ENCODE measurements around the gene DACH1. TPM values are rescaled to one million over a fixed set of nuclear protein-coding genes. Genes with fewer than 3 reads are reported as not detected.
A peak's percentile ranks its signal among the peaks of the same experiment; 100 is the strongest.

Gene DACH1
- total and polyA plus RNA-seq, 12 donors: 1.2 to 5.2 (median 2.6) TPM

GRCh38 chr13:71681901-71682613, 184.9 kb downstream of the DACH1 start:
- intact Hi-C loops (cut with DNase I): loop anchor here in 1 of 10 donors (5.0 kb wide), 1 partner anchor 745 kb away; no protein-coding TSS in a partner anchor
- H3K4me3 ChIP-seq: no peak overlapping the region
- no peaks in the 10 kb centered on the region for H3K4me1 ChIP-seq
- WGBS, 2 donors: 91 to 92% methylated on average over 6 of the region's 6 CpGs
- no peak overlapping the region for H3K27ac ChIP-seq
- DNase-seq (no peak), ATAC-seq (no peak)
- H3K9me3 ChIP-seq: no peaks in the 10 kb centered on the region
- H3K27me3 ChIP-seq: no peaks in the 10 kb centered on the region
- H3K36me3 ChIP-seq: peaks cover 0 to 6% (median 0%) of the 10 kb centered on the region in 9 donors
- TF ChIP-seq CTCF (IDR thresholded peaks at IDR 0.05): no peak

- ATAC-seq (no peak), DNase-seq (no peak)
- Histone ChIP-seq H3K36me3 (peaks cover 0 to 6% (median 0%) of the 10 kb centered on the region in 9 donors), H3K9me3 (peaks cover 0 to 4% (median 0%) of the 10 kb centered on the region in 11 donors), H3K4me1 (no peaks in the 10 kb centered on the region), H3K4me3 (no peak overlapping the region), H3K27me3 (no peaks in the 10 kb centered on the region), H3K27ac (no peak overlapping the region)
- 83 to 91% methylated on average over 2 of the region's 2 CpGs for WGBS, 2 donors
- intact Hi-C loops (cut with DNase I): no loop called here
- TF ChIP-seq CTCF (IDR thresholded peaks at IDR 0.05): no peak
Measured at GRCh38 chr13:71677124-71677523, 189.9 kb downstream of the DACH1 start.

GRCh38 chr13:71672512-71672911, 194.5 kb downstream of the DACH1 start:
- no peak for DNase-seq
- no peak for ATAC-seq
- no peak overlapping the region for H3K4me3 ChIP-seq
- H3K4me1 ChIP-seq: no peaks in the 10 kb centered on the region
- peak in 2 of 9 donors; percentile 6 to 15 for TF ChIP-seq CTCF (IDR thresholded peaks at IDR 0.05)
- peaks cover 0 to 4% (median 0%) of the 10 kb centered on the region in 11 donors for H3K9me3 ChIP-seq
- H3K27me3 ChIP-seq: no peaks in the 10 kb centered on the region
- WGBS, 2 donors: 75 to 77% methylated on average over 4 of the region's 4 CpGs
- H3K27ac ChIP-seq: no peak overlapping the region
- intact Hi-C loops (cut with DNase I): no loop called here
- no peaks in the 10 kb centered on the region for H3K36me3 ChIP-seq

- intact Hi-C loops (cut with DNase I): no loop called here
- no peaks in the 10 kb centered on the region for H3K27me3 ChIP-seq
- no peak overlapping the region for H3K27ac ChIP-seq
- H3K36me3 ChIP-seq: no peaks in the 10 kb centered on the region
- H3K4me3 ChIP-seq: no peak overlapping the region
- ATAC-seq (no peak), DNase-seq (no peak)
- no peaks in the 10 kb centered on the region for H3K9me3 ChIP-seq
- H3K4me1 ChIP-seq: peaks cover 0 to 12% (median 0%) of the 10 kb centered on the region in 9 donors
- TF ChIP-seq CTCF (IDR thresholded peaks at IDR 0.05): no peak
- WGBS, 2 donors: 95 to 98% methylated on average over 2 of the region's 2 CpGs
Measured at GRCh38 chr13:71663431-71663830, 203.6 kb downstream of the DACH1 start.

Measured in heart right ventricle (tissue), 16 donors.